Ishikawa (cell line): Measurements from ENCODE around the gene RGP1.

Experiments
- CEBPB ChIP-seq: IDR thresholded peaks from 2 replicates; pipeline ENCODE4 v1.6.1; 2012
- CREB1 ChIP-seq: IDR thresholded peaks from 2 replicates; pipeline ENCODE4 v1.6.1; 2012; ENCODE audit warnings: low read depth
- EGR1 ChIP-seq: IDR thresholded peaks from 2 replicates; pipeline ENCODE4 v1.6.1; 2012
- EP300 ChIP-seq: IDR thresholded peaks from 2 replicates; pipeline ENCODE4 v1.6.1; 2012; ENCODE audit warnings: borderline replicate concordance
- FOXM1 ChIP-seq: IDR thresholded peaks from 2 replicates; pipeline ENCODE4 v1.6.1; 2012; ENCODE audit warnings: low read depth, borderline replicate concordance
- NFIC ChIP-seq: IDR thresholded peaks from 2 replicates; pipeline ENCODE4 v1.6.1; 2012
- RAD21 ChIP-seq: IDR thresholded peaks from 2 replicates; pipeline ENCODE4 v1.6.1; 2012; ENCODE audit warnings: low read depth
- TAF1 ChIP-seq: IDR thresholded peaks from 2 replicates; pipeline ENCODE4 v1.6.1; 2012; ENCODE audit warnings: low read depth, mild to moderate bottlenecking
- TCF12 ChIP-seq: IDR thresholded peaks from 2 replicates; pipeline ENCODE4 v1.6.1; 2012; ENCODE audit warnings: low read depth
- TEAD4 ChIP-seq: IDR thresholded peaks from 2 replicates; pipeline ENCODE4 v1.6.1; 2012
- YY1 ChIP-seq: IDR thresholded peaks from 2 replicates; pipeline ENCODE4 v1.6.1; 2012; ENCODE audit warnings: low read depth
- ZBTB7A ChIP-seq: IDR thresholded peaks from 2 replicates; pipeline ENCODE4 v1.6.1; 2012; ENCODE audit warnings: low read depth
- TF ChIP-seq, protein P1 (sequence below): IDR thresholded peaks from 2 replicates; pipeline ENCODE4 v1.6.1; 2012
- TF ChIP-seq, protein P2 (sequence below): IDR thresholded peaks from 2 replicates; pipeline ENCODE4 v1.6.1; 2012; ENCODE audit warnings: low read depth, mild to moderate bottlenecking
- TF ChIP-seq, protein P3 (sequence below): IDR thresholded peaks from 2 replicates; pipeline ENCODE4 v1.6.1; 2012

Gene RGP1

DNA sequence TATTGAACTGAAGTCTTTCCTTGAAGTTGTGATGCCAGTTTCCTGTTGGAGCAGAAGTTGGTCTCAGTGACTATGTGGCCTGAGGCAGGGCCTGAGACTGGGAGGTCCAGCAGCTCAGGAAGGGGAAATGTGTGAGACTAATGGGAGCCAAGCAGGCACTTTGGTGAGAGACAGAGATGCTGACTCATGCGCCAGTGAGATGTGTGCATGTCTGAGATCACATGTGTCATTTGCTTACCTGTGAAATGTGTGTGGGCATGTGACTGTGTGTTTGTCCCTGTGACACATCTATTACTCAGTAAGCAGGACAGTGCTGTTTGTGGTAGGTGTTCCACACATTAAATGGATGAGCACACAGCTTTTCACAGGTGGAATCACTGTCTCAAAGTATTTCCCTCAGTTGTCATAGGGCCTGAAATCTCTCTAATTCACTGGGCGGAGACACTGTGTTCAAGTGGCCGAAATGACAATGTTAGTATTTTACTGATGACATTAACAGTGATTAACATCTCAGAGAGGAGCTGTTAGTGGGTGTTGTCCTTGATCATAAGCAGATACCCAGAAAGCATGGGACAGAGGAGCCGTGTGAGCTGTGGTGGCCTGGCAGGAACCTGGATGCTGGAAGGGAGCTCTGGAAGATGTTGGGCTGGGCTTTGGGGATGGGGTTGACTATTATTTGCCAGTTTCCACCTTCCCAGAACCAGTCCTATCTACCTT, 49.7 kb downstream of the RGP1 start:
- TF ChIP-seq ZBTB7A, result no peak
- TF ChIP-seq, protein P1, sequence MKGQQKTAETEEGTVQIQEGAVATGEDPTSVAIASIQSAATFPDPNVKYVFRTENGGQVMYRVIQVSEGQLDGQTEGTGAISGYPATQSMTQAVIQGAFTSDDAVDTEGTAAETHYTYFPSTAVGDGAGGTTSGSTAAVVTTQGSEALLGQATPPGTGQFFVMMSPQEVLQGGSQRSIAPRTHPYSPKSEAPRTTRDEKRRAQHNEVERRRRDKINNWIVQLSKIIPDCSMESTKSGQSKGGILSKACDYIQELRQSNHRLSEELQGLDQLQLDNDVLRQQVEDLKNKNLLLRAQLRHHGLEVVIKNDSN, result no peak
- TF ChIP-seq, protein P2, sequence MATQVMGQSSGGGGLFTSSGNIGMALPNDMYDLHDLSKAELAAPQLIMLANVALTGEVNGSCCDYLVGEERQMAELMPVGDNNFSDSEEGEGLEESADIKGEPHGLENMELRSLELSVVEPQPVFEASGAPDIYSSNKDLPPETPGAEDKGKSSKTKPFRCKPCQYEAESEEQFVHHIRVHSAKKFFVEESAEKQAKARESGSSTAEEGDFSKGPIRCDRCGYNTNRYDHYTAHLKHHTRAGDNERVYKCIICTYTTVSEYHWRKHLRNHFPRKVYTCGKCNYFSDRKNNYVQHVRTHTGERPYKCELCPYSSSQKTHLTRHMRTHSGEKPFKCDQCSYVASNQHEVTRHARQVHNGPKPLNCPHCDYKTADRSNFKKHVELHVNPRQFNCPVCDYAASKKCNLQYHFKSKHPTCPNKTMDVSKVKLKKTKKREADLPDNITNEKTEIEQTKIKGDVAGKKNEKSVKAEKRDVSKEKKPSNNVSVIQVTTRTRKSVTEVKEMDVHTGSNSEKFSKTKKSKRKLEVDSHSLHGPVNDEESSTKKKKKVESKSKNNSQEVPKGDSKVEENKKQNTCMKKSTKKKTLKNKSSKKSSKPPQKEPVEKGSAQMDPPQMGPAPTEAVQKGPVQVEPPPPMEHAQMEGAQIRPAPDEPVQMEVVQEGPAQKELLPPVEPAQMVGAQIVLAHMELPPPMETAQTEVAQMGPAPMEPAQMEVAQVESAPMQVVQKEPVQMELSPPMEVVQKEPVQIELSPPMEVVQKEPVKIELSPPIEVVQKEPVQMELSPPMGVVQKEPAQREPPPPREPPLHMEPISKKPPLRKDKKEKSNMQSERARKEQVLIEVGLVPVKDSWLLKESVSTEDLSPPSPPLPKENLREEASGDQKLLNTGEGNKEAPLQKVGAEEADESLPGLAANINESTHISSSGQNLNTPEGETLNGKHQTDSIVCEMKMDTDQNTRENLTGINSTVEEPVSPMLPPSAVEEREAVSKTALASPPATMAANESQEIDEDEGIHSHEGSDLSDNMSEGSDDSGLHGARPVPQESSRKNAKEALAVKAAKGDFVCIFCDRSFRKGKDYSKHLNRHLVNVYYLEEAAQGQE, result no peak
- TF ChIP-seq CREB1, result no peak
- TF ChIP-seq EGR1, result no peak
- no peak for TF ChIP-seq RAD21
- TF ChIP-seq FOXM1, result no peak
- TF ChIP-seq TEAD4, result no peak
- TF ChIP-seq NFIC, result no peak
- no peak for TF ChIP-seq TCF12

DNA sequence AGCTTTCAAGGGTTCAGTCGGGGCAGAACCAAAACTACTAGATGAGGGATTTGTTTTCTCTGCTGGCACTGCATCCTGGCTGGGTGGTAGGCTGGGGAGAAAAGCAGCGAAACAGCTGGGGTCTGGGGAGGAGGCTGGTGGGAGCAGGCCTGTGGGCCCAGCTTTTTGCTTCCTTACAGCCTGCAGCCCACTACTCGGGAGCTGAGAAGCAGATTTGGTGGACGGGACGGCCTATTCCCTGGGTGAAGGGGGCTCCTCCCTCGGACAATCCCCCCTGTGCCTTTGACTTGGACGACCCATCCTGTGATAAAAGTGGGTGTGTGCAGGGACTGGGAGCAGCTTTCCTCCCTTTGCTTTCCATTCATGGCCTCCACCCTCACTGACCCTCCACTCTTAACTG, 51.4 kb downstream of the RGP1 start:
- TF ChIP-seq CREB1 (no peak), ZBTB7A (no peak), TAF1 (no peak), TCF12 (no peak), TEAD4 (no peak), FOXM1 (no peak), YY1 (no peak), CEBPB (no peak), RAD21 (no peak), EP300 (no peak), EGR1 (no peak), NFIC (no peak)
- TF ChIP-seq, protein P2, result no peak
- TF ChIP-seq, protein P1, result no peak
- TF ChIP-seq, protein P3, sequence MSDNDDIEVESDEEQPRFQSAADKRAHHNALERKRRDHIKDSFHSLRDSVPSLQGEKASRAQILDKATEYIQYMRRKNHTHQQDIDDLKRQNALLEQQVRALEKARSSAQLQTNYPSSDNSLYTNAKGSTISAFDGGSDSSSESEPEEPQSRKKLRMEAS, result no peak

DNA sequence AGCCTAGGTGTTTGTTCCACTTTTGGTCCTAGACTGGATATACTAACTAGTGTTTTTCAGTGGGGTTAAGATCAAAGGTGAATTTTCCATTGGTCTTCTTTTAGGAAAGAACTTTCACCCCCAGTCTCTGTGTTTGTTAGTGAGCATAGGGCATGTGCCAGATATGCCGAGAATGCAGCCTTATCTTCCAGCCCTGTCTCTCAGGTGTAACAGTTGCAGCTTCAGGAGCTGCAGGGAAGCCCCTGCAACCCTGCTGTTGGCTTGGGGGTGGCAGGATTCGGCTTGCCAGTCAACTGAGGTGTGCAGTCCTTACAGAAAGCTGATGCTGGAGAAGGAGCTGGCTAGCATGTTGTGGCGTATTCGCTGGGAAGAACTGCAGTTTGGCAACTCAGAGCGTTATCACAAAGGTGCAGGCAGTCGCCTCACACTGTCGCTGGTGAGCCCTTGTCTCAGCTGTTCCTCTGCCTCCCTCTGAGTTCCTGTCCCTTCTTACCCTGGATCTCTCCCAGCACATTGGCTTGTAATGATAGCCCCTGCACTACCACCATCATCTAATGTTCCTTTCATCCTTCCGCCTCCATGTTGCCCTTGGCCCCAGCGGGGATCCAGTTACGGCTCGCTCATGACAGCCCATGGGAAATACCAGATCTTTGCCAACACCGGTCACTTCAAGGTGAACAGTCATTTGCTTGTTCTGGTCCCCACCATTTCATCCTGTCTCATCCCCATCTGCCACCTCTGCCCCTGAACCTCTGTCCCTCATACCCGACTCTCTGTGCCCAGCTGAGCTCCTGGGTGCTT, 52.4 kb downstream of the RGP1 start:
- no peak for TF ChIP-seq EP300
- TF ChIP-seq, protein P1, result no peak
- no peak for TF ChIP-seq EGR1
- TF ChIP-seq, protein P2, result no peak
- no peak for TF ChIP-seq NFIC
- TF ChIP-seq TAF1, result no peak

DNA sequence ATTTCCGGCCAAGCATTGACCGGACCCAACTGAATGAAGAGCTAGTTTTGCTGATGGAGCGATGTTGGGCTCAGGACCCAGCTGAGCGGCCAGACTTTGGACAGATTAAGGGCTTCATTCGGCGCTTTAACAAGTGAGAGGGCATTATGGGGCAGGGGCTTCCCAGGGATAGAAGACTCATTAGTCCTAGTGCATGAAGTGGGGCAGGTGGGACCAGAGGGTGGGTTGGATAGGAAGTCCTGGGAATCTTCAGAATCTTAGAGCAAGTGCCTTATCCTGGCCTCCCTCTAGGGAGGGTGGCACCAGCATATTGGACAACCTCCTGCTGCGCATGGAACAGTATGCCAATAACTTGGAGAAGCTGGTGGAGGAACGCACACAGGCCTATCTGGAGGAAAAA, 57.0 kb downstream of the RGP1 start:
- no peak for TF ChIP-seq CEBPB
- no peak for TF ChIP-seq EP300
- TF ChIP-seq, protein P3, result no peak
- TF ChIP-seq TAF1, result no peak
- no peak for TF ChIP-seq CREB1
- TF ChIP-seq EGR1, result no peak
- no peak for TF ChIP-seq YY1
- TF ChIP-seq NFIC, result no peak
- no peak for TF ChIP-seq TEAD4
- TF ChIP-seq TCF12, result no peak
- no peak for TF ChIP-seq FOXM1
- TF ChIP-seq RAD21, result no peak
- no peak for TF ChIP-seq ZBTB7A
- TF ChIP-seq, protein P1, result no peak
